Measurements from ENCODE around the gene TMEM9. TPM values are rescaled to one million over a fixed set of nuclear protein-coding genes. Genes with fewer than 3 reads are reported as not detected.

The TMEM9 gene
- total and polyA plus RNA-seq, 9 of the 15 experiments (the other 6 are each of a cell fraction or from before 2014, with no cell fraction given): 30.4 to 107 (median 67.6) TPM

- TF ChIP-seq BDP1 (IDR thresholded peaks at IDR 0.05; ENCODE audit: insufficient read depth, insufficient read length): no peak
- TF ChIP-seq SOX6 (IDR thresholded peaks at IDR 0.05): no peak
- TF ChIP-seq FOS (IDR thresholded peaks at IDR 0.05; ENCODE audit: extremely low read depth, insufficient read length): no peak
- no peak for TF ChIP-seq XRCC5 (IDR thresholded peaks at IDR 0.05; ENCODE audit: low read depth, low read length)
These were observed 17.8 kb downstream of the TMEM9 start (continued) for GRCh38 chr1:201136355-201137023.

- intact Hi-C loops (cut with micrococcal nuclease): loop anchor here (5.0 kb wide), 1 partner anchor 88 kb away; no protein-coding TSS in a partner anchor
- DNase-seq (ENCODE audit: extremely low read depth in 1 of 4, low spot score in 3 of 4) (no peak), FAIRE-seq (no peak), ATAC-seq (no peak)
- Histone ChIP-seq H3K27ac (ENCODE audit: extremely low read depth, low read depth, low read length) (no peak overlapping the region), H2AFZ (ENCODE audit: low read depth, low read length) (no peak overlapping the region), H3K36me3 (ENCODE audit: control insufficient read depth, insufficient read depth, low read length) (peaks cover 41% of the 10 kb centered on the region; the same call in 2 of the 3 replicates), H4K20me1 (replicated peaks; ENCODE audit: control insufficient read depth, insufficient read depth, low read length) (peaks cover 13% of the 10 kb centered on the region), H3K79me2 (ENCODE audit: control insufficient read depth, insufficient read depth, low read length) (no peaks in the 10 kb centered on the region), H3K9me3 (replicated peaks; ENCODE audit: control insufficient read depth, insufficient read depth, low read depth, low read length) (no peaks in the 10 kb centered on the region), H3K9ac (ENCODE audit: insufficient read depth in 1 of 2, low read depth in 2 of 2, low read length in 2 of 2) (no peak overlapping the region), H3K4me3 (no peak overlapping the region), H3K4me2 (ENCODE audit: insufficient read depth, low read length) (no peak overlapping the region), H3K27me3 (ENCODE audit: control insufficient read depth in 2 of 2, insufficient read depth in 2 of 2, low read length in 2 of 2) (peaks cover 7 to 10% of the 10 kb centered on the region in 2 experiments), H3K4me1 (replicated peaks in 1 of 2; ENCODE audit: control insufficient read depth in 2 of 2, insufficient read depth in 2 of 2, low read length in 2 of 2) (no peaks in the 10 kb centered on the region), H3K9me1 (ENCODE audit: control insufficient read depth, insufficient read depth, low read length) (no peaks in the 10 kb centered on the region)
- in situ Hi-C loops (cut with MboI): no loop called here
- TF ChIP-seq ZNF134 (CRISPR knock-in tag; conservative IDR thresholded peaks at IDR 0.05) (peak; percentile 85), SRSF3 (IDR thresholded peaks at IDR 0.05; ENCODE audit: insufficient read depth, low read length) (no peak)
- 71% methylated on average over 6 of the region's 6 CpGs for WGBS (ENCODE audit: insufficient coverage, low coverage, missing lambda C conversion rate)
- POLR2A ChIA-PET: interaction anchor here (0.6 to 1.1 kb wide), 3 partner anchors 8 to 20 kb away, joined by 3 to 5 read pairs (median 4); partner anchors contain the start of gene TMEM9
- CTCF ChIA-PET (ENCODE audit: low intra/inter-chr PET ratio): no interaction called here
- no TSS peak for BruUV-seq (replicated peaks)
These were observed 19.9 kb downstream of the TMEM9 start for GRCh38 chr1:201134405-201134804.

All from K562 (cell line).